NCI-H774 (cell line): ENCODE measurements around the gene EIF4EBP3.
"Not testable (repeated sequence)": the region's sequence is repeated elsewhere in the genome, so short reads cannot be mapped to it uniquely, and the experiment has no call there.

ENCODE experiments used
- DNase-seq: peaks from one replicate; lab custom pipeline; 2025; lab: John Stamatoyannopoulos, UW

Gene EIF4EBP3

DNA sequence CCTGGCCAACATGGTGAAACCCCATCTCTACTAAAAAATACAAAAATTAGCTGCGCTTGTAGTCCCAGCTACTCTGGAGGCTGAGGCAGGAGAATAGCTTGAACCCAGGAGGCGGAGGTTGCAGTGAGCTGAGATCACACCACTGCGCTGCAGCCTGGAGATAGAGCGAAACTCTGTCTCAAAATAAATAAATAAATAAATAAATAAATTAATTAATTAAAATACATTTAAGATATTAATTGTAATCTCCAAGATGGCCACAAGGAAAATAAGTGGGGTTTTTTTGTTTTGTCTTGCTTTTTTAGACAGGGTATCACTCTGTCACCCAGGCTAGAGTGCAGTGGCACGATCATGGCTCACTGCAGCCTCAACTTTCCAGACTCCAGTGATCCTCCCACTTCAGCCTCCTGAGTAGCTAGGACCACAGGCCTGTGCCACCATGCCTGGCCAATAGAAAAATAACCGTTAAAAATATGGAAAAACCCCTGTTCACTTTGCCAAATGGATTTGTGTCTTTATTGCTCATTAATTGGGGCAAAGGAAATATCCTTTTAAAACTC is 31.8 kb downstream of the EIF4EBP3 start:
- not testable (repeated sequence) for DNase-seq

DNA sequence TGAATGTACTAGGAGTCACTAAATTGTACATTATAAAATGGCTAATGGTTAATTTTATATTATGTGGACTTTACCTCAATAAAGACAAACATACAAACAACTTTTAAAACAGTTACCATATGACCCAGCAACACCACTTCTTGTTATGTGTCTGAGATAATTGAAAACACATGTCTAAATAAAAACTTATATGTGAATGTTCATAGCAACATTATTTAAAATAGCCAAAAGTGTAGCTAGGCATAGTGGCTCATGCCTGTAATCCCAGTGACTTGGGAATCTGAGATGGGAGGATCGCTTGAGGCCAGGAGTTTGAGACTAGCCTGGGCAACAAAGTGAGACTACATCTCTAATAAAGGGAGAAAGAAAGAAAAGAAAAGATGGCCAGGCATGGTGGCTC is 40.0 kb downstream of the EIF4EBP3 start:
- no peak for DNase-seq

DNA sequence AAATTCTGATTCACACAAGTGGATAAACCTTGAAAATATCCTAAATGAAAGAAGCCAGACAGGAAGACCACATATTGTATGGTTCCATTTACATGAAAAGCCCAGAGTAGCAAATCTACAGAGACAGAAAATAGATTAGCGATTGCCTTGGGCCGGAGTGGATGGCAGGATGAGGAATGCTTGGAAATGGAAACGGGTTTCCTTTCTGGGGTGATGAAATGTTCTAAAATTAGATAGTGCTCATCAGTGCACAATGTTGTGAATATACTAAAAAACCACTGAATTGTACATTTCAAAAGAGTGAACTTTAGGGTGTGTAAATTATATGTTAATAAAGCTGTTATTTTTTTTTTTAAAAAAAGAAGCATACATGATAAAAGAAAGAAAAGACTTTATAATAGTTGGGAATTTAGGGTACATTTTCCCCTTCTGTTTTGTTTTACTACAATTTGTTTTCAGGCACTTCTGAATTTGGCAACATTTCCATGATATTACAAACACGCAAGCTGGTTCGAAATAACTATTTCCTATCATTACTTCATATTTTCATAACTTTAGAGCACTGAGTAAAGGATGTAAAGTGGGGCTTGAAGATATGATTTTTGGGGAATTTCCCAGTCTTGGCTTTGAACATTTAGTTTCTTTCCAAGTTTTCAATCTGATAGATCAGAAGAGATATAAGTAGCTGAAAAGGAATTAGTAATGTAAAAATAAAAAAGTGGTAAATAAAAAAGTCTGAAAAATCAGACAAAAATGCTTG is 41.0 kb downstream of the EIF4EBP3 start:
- DNase-seq = no peak

DNA sequence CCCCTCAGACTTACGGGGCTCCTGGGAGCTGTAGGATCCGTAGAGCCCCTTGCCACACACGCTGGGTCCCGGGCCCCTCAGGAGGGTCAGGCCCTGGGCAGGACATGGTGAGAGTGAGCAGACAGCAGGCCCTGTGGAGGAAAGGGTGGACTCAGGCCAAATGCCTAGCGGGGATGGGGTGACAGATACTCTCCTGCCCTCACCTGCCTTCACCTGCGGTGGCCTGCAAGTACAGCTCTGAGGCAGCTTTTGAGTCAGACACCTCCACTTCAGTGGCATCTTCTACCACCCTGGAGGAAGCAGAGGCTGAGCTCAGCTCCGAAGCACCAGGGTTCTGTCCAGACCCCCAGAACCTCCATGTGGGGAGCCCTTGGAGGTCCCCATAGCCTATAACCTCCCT is 43.4 kb downstream of the EIF4EBP3 start:
- DNase-seq = no peak

DNA sequence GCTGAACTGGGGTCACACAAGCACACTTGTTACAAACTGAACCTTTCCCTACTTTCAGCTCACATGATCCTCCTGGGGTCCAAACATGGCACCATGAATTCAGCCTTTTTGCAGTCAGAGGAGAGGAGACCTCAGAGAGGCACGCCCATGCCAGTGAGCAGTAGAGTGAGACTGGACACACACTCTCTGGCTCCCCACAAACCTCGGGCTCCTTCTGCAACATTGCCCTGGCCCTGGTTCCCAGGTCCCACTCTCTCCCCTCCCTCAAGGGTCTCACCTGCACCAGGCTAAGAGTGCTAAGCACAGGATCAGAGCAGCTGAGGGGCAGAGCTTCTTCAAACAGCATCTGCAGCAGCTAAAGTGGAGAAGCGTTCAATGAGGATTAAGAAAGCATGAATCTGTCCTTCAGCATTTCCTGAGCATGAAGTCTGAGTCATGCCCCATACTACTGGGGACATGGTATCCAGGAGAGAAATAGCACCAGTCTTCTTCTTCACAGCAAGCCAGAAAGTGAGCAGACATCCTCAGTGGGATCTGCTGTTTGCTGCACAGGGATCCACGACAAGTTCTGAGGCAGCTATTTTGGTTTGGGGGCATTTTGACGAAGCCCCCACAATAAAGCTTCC is 44.4 kb downstream of the EIF4EBP3 start:
- no peak for DNase-seq

DNA sequence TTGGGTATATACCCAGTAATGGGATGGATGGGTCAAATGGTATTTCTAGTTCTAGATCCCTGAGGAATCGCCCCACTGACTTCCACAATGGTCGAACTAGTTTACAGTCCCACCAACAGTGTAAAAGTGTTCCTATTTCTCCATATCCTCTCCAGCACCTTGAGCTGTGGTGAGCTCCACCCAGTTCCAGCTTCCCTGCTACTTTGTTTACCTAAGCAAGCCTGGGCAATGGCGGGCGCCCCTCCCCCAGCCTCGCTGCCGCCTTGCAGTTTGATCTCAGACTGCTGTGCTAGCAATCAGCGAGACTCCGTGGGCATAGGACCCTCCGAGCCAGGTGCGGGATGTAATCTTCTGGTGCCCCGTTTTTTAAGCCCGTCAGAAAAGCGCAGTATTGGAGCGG is 45.6 kb downstream of the EIF4EBP3 start:
- not testable (repeated sequence) for DNase-seq

DNA sequence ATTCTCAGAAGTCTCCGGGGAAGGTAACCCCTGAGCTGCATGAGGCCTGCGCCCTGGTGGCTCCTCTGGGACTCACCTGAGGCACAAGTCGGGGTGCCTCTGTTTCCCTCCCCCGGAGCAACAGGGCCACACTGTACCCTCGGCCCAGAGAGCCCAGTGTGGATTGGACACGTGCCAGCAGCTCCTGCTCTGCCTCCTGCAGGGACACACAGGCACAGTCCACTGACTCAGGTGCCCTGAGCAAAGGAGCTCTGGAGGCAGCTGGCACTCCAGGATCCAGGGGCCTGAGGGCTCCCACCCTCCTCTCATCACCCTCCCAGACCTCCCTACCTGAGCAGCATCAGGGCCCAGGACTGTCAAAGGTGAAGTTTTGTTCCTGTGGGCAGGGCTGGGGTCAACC is 46.7 kb downstream of the EIF4EBP3 start:
- no peak for DNase-seq

DNA sequence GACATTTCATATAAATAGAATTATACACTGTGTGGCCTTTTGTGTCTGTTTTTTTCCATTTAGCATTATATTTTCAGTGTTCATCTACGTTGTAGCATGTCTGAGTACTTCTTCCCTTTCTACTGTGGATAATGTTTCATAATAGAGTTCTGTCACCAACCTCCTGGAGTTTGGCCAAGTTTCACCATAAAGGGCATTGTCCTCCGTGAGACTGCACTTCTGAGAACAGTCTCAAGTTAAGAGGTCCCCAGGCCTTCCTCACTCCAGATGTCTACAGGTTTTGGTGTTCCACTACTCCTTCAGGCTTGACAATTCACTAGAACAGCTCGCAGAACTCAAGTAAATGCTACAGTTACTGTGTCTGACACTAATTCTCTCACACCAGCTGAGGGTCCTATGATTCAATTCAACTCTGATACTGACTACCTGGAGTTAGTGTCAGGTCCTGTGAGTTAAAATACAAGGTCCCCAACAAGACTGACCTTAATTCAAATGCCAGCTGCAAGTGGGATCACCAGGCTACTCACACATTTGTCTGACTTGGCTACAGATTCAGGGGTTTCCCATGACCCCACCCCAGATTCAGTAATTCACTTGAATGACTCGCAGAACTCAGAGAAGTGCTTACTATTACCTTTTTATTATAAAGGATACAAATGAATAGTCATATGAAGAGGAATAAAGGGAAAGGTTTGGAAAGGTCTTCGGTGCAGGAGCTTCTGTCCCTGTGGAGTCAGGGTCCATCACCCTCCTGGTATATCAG is 48.3 kb downstream of the EIF4EBP3 start:
- no peak for DNase-seq

DNA sequence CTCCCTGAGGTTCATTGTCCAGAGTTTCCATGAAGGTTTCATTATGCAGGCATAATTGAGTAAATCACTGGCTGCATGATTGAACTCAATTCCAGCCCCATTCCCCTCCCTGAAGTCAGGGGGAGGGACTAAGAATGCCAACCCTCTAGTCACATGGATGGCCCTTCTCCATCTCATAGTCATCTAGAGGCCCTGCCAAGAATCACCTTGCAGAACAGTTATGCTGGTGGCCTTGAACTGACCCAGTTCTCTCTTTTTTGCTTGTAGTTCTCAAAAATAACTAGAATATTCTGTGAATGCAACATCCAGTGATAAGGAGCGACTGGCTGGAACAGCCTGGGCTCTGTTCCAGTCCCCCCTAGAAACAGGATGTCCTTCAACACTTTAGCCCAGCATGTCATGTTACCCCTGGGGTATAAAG is 48.9 kb downstream of the EIF4EBP3 start:
- DNase-seq = no peak

DNA sequence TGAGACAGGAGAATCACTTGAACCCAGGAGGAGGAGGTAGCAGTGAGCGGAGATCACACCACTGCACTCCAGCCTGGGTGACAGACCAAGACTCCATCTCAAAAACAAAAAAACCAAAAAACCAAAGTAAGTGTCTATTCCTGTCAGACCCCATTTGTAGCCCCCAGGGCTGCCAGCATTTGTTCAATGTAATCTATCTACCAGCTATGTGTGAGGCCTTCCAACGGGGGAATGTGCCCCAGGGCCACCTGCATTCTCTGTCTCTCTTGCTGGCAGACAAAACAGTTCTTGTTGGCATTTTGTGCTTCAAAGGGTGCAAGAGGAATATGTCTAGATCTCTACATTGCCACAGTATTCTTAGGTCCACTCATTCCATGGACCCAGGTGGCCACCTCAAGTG is 51.4 kb downstream of the EIF4EBP3 start:
- no peak for DNase-seq
